22Rv1 (cell line): Measurements from ENCODE around the gene GAREM1.

Source experiments
- CTCF ChIP-seq: fragments of 450-650 bp; IDR thresholded peaks from 2 replicates; pipeline ENCODE4 v1.5.1; 2017; ENCODE audit warnings: mild to moderate bottlenecking
- ZFX ChIP-seq: fragments of 450-650 bp; IDR thresholded peaks from 2 replicates; pipeline ENCODE4 v1.6.1; 2017; ENCODE audit warnings: antibody characterized with exemption, borderline replicate concordance

GRCh38 chr18:32290810-32291209 lies 179.9 kb downstream of the GAREM1 start:
- TF ChIP-seq CTCF: no peak
- no peak for TF ChIP-seq ZFX
